MM.1S (cell line): Measurements from ENCODE around the gene TSPAN32.

Source experiments
- EZH2 ChIP-seq: fragments of 300-600 bp; sonication (generic); optimal IDR thresholded peaks from 2 replicates; pipeline ENCODE3; 2017; ENCODE audit warnings: low read depth, mild to moderate bottlenecking, antibody characterized with exemption, low read length, mixed read lengths
- EZH2phosphoT487 ChIP-seq: fragments of 300-600 bp; sonication (generic); IDR thresholded peaks from 2 replicates; pipeline ENCODE4 v1.6.1; 2018; ENCODE audit warnings: antibody characterized with exemption, low read length
- TF ChIP-seq, protein P1 (sequence below): fragments of 300-600 bp; sonication (generic); IDR thresholded peaks from 2 replicates; pipeline ENCODE4 v1.5.1; 2016; ENCODE audit warnings: antibody characterized with exemption, low read length, mixed read lengths

GRCh38 chr11:2352420-2352819 lies 50.6 kb downstream of the TSPAN32 start:
- TF ChIP-seq, protein P1, sequence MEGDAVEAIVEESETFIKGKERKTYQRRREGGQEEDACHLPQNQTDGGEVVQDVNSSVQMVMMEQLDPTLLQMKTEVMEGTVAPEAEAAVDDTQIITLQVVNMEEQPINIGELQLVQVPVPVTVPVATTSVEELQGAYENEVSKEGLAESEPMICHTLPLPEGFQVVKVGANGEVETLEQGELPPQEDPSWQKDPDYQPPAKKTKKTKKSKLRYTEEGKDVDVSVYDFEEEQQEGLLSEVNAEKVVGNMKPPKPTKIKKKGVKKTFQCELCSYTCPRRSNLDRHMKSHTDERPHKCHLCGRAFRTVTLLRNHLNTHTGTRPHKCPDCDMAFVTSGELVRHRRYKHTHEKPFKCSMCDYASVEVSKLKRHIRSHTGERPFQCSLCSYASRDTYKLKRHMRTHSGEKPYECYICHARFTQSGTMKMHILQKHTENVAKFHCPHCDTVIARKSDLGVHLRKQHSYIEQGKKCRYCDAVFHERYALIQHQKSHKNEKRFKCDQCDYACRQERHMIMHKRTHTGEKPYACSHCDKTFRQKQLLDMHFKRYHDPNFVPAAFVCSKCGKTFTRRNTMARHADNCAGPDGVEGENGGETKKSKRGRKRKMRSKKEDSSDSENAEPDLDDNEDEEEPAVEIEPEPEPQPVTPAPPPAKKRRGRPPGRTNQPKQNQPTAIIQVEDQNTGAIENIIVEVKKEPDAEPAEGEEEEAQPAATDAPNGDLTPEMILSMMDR = no peak
- TF ChIP-seq EZH2 (no peak), EZH2phosphoT487 (no peak)
